ENCODE data around the gene HOXA1.
"Not testable (repeated sequence)": the region's sequence is repeated elsewhere in the genome, so short reads cannot be mapped to it uniquely, and the experiment has no call there.

- TF ChIP-seq CTCF (IDR thresholded peaks at IDR 0.05; ENCODE audit: insufficient read depth, low read length); POLR2AphosphoS5 (IDR thresholded peaks at IDR 0.05; ENCODE audit: low read depth): not testable (repeated sequence)
These were observed 50.7 kb downstream of the HOXA1 start for GRCh38 chr7:27045066-27045465.

All from HL-60 (cell line).